Kidney capillary endothelial cell (primary cell): Measurements from ENCODE around the gene GRM2.
A peak's percentile ranks its signal among the peaks of the same experiment; 100 is the strongest.

Experiments used
- DNase-seq: peaks from one replicate; pipeline ENCODE4 v3.0.0-alpha.2; 2018; ENCODE audit warnings: low spot score

Gene GRM2

DNA sequence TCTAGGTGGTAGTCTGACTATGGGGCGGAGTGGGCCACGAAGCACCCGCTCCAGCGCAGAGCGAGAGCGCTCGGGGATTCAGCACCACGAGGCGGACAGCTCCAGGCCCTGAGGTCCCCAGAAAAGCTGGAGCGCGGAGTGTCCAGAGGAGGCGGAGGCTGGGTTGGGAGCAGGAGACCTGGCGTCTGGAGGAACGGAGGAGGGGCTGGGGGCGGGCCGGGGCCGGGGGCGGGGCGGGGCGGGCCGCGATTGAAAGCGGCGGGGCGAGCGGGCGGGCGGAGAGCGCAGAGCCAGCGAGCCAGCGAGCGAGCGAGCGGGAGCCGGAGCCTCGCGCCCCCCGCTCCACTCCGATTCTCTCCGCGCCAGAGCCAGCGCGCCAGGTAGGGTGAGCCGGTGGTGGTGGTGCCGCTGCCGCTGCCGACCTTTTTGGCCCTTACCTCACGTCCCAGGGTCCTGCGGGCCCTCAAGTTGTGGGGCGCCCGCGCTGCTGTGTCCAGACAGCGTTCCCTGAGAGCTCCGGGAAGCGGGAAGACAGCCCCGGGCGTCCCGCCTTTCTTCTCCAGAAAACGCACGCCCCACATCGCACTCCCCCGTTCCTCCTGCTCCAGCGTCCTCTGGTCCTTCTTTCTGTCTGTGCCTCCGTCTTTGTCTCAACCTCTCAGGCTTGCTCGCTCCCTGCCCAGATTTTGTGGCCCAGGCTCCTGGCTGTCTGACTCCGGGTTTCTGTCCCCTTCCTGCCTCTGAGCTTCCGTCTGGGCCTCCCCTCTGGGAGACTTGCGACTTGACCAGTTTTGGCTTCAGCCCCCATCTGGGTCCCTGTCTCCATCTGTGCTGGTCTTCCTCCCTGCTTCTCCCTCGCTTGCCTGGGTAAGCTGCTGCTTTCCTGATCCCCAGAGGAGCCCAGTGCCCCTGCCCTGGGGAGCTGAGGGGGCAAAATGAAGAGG, at the start of gene GRM2:
GRM2 (plus strand) TSS at position 281 of the 944 bp plus-strand sequence. CDS start 1,916 bp downstream, outside the sequence.
- peak; percentile 66 for DNase-seq

DNA sequence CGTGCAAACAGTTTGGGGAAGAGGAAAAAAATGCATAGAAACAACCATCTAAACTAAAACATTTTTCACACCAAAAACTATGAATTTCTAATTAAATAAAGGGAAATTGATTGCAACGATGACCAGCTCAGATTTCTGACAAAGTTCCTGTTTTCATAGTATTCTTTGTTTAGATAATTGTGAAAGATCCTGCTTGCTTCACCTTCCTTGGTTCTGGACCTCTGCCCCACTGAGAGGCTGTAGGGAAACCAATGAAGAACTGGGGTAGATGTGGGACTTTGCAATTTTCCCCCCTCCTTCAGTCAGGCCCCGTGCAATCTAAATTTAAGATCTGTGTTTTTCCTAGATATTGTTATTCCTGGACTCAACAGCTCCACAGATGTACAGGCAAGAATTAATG, 49.6 kb upstream of the GRM2 start:
- DNase-seq: no peak

DNA sequence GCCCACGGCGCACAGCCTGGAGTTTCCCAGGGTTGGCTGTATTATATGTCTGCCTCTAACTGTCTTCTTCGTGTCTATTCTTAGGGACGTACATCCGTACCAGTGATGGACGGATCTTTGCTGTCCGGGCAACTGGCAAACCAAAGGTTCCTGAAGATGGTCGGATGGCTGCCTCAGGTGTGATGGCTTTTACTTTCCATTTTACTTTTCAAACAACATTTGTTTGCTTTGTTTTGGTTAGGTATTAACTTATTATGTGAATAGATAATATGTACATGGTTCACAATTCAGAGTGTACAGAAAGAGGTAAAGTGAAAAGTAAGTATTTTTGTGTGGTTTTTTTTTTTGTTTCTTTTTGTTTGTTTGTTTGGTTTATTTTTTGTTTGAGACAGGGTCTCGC, 46.9 kb upstream of the GRM2 start:
- DNase-seq: no peak

DNA sequence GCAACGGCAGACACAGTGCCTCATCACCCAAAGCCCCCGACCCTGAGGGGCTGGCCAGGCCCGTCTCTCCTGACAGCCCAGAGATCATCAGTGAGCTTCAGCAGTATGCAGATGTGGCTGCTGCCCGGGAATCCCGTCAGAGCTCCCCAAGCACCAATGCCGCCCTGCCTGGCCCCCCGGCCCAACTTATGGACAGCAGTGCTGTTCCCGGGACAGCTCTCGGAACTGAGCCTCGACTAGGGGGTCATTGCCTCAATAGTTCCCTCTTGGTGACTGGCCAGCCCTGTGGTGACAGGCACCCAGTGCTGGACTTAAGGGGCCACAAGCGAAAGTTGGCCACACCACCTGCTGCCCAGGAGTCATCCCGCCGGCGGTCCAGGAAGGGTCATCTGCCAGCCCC, 44.4 kb upstream of the GRM2 start:
- DNase-seq: no peak

DNA sequence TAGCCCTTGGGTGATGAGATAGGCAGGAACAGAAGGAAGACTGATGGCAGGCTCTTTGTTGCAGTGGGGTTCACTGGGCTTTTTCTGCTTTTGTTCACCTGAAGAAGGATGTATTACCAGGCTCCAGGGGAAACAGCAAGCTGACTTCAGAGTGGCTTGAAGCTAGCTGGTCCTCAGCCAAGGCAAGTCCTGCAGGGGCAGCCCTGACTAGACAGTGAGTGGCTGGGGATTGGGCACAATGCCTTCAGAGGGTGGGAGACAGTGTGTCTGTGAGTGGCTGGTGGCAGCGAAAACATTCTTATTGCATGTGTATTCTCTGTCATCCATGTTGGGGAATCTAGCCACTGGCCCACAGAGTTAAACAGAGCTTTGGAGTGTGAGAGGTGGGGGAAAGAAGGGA, 38.1 kb upstream of the GRM2 start:
- no peak for DNase-seq

DNA sequence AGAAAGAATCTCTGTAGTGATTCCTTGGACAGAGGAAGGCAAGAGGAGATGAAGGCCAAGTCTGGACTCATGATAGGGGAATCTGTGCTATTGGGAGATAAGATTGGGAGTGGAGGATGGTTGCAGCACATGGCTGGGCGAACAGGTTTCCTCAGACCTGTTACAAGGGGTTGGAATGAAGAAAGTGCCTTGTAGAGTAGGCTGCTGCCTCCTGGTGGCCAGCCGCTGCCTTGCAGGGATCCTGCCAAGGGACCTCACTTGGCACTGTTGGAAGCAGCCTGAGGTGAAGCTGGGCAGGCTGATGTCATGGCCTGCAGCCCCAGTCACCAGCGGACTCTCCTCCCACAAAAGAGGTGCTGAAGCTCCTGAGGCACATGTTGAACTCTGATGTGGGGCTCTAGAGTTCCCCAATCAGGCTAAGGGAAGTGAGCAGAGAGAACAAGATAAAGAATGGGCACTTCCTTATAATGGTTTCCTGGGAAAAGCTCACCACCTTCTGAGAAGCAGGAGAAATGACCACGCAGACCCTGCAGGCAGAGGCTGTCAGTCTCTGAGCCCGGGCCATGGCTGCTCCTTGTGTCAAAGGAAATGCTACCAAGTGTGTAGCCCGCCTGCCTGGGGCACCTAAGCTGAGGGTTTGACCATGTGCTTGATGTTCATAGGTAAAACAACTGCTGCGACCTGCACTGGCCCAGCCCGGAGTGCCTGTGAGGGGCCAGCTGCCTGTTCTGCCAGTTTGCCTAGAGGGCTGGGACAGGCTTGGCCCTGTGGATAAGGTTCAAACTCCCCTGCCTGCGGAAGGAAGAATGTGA, 37.4 kb upstream of the GRM2 start:
- peak; percentile 82 for DNase-seq

DNA sequence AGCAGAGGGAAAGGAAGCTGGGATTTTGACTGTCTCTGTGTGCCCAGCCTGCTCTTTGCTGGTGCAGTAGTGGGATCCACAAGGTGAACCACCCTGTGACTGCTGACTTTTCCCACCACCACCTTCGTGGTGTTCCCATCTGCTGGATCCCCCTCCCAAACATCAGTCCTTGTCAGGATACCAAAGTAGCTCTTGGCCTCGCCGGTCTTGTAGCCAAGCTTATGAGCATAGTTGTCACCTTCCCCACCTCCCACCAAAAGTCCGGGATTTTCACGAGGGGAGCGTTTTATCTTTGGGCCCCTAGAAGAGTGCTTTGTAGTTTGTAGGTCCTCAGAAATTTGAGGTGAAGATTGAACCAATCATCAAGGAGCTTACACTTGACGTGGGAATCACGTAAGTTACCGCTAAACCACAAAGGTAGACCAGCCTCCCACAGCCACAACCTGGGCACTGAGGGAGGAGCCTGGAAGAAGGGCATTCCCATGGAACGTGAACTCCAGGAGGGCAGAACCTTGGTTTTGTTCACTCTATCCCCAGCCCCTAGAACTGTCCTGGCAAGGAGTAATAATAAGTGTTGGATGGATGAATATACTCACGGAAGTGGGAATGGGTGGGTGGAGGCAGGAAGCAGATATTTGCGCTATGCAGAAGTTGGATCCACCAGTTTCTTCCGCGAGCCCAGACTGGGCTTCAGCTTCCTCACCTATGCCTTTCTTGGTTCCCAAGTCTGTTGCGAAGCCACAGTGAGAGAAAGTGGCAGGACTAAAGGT, 36.6 kb upstream of the GRM2 start:
- no peak for DNase-seq

DNA sequence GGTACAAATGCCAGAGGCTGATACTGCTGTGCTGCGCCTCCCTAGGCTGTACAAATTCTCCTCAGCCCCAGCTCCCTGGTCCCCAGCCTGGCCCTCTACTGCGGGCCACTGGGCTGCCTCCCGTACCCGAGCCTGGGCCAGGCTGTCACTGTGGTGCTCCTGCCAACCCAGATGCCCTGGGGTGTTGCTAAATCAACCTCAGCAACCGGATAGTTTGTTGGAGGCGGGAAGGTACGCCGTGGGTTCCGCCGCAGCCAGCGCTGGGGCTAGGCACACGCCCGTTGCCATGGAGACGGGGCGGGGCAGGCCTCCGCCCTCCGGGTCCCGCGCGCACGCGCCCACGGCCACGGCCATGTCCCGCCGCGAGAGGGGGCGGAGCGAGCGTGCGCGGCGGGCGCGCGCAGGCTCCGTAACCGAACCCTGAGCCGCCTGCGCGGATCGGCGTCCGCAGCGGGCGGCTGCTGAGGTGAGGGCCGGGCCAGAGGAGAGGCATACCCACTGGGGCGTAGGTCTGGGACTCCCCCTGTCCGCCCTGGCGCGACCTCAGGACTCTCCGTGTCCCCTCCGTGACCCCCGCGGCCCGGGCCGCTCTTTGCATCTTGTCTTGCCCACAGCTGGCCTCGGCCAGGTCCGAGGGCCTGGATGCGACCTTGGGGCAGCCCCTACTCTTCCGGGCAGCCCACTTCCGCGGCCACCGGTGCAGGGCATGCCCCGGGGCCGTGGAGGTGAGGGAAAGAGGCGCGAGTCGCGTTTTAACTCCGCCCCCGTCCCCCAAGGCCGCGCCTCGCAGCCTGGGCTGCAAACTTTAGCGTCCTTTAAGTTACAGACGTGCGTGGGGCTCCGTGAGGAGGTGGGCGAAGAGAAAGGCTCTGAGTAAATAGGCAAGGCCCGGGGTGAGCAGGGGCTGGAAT, 35.8 kb upstream of the GRM2 start, which contains the start of gene TEX264:
TEX264 (plus strand) TSS at position 430 of the 911 bp plus-strand sequence. CDS start 3,053 bp downstream, outside the sequence.
- DNase-seq: peak; percentile 65

DNA sequence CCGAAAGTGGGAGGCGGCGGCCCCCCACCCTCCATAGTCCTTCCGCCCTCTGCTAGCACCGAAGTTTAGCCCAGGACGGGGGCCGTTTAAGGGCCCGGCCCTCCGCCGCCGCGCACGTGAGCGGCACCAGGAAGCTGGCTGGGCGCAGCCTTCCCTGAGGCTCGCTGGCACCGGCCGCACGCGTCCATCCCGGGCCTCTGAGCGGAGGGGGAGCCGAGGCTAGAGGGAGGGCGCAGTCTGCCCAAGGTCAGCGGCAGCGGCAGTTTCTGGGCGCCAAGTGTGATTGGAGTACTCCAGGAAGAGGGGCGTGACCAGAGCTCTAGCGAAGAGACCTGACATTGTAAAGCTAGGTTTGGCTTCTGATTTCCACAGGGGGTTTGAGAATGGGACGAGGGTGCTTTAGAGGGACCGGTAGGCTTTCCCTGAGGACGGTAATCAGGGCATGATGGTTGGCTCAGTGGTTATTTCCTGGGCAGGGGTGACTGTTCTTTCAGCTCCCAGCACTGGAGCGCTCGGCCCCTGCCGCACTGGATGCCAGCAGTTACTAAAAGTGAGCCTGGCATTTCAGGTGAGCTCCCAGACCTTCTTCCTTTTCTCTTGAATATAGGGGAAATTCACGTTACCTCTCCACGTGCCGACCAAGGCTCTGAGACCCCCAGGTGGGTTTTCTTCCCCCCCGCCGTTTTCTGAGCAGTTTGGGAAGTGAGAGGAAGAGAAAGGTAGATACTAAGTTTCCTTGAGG, 35.0 kb upstream of the GRM2 start:
- no peak for DNase-seq

DNA sequence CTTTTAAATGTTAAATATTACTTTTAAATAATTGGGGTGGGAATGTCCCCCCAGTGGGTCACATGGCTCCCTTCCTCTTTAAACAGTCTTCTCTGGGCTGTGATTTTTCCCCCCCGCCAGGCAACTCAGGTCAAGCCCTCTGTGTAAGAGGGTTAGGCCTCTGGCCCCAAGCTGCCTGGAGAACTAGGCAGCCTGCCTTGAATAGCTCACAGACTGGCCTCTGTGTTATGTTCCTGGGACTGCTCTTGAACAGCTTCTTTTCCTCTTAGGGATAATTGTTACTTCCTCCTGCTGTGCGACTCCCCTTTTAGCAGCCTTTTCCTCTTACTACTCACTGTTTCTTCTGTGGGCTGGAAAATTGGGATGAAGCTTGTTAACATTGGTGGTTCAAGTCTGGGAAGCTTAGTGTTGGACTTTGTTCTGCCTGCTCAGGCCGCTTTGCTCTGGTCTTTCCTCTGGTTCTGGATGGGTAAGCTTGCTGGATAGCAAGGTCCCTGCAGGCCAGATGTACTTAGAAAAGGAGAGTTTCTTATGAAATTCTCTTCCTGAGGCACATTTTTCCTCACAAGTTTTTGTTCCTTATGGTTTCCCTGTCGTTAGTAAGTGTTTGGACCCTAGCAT, 33.6 kb upstream of the GRM2 start:
- DNase-seq: no peak

DNA sequence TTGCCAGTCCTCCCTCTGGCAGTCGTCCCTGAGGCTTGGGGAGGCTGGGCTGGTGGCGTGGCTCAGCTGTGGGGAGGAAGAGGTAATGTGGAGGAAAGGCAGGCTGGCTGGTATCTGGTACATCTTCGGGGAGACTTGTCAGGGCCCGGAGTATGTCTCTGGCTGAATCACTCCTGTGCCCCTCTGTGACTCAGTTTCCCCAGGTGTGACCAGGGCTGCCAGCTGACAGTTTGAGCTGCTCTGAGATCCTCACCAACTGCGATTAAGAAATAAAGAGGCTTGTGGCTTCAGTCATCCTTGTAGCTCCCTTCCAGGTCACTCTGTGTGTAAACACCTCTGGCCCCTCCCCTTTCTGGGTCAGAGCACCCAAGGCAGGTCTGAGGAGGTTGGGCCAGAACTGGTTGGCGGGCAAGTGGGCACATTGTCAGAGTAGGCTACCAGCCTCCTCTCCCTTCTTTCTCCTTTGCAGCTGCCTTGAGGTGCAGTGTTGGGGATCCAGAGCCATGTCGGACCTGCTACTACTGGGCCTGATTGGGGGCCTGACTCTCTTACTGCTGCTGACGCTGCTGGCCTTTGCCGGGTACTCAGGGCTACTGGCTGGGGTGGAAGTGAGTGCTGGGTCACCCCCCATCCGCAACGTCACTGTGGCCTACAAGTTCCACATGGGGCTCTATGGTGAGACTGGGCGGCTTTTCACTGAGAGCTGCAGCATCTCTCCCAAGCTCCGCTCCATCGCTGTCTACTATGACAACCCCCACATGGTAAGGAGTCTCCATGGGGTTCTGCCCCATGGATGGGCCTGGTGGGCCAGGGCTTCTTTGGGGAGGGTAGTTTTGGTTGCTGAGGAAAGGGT, 32.8 kb upstream of the GRM2 start:
- no peak for DNase-seq

DNA sequence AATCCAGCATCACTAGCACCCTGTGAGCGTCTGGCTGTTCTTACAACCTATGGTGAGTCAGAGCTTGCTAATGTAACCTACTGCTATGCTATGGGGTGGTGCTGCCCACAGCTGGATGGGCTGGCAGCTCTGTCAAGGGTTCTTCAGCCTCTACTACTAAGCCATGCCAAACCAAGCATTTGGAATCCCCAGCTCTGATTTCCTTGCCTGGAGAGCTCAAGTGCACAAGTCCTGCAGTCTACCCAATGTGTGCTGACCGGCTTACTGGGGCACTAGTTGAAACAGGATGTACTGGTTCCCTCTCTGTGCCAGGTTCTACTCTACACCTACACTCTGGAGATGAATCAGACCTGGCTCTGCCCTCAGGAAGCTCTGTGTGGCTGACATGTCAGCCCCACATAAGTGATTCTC, 31.7 kb upstream of the GRM2 start:
- DNase-seq: no peak

DNA sequence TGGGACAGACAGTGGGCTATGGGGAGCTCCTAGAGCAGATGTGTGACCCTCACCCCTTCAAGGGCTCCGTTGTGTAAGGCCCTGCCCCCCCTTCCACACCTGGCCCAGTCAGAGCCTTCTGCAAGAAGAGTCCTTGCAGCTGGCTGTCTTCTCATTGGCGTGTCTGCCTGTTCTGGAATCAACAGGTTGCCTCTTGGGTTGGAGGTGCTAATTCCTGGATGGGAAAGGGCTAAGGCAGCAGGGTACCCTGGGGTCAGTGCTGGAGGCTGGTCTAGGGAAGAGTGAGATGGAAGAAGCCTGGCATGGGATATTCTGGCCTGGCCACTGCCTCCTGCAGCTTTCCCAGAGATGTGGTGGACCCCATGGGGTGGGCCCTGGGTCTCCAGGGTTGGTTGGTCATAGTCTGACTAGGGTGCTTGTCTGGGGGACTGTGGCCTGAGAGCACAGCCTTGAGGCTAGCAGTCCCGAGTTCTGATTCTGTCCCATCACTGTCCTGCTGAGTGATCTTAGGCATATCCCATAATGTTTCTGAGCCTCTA, 30.7 kb upstream of the GRM2 start:
- no peak for DNase-seq

DNA sequence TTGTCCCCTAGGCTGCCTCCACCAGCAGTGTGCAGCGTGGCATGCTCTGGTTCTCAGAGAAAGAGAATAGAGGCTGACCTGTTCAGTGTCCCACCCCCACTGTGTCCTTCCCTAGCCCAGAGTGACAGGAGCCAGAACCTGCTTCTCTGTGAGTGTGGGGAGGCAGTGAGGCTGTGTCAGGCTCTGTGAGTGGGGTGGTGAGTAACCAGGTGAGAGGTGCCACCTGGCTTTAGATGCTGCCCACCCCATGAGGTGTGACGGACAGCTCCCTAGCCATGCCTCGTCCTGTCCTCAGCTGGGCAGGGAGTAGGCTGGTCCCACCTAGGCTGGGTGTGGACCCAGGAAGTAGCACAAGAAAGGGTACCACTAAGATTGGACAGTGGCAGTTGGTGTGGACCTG, 29.5 kb upstream of the GRM2 start:
- DNase-seq: no peak

DNA sequence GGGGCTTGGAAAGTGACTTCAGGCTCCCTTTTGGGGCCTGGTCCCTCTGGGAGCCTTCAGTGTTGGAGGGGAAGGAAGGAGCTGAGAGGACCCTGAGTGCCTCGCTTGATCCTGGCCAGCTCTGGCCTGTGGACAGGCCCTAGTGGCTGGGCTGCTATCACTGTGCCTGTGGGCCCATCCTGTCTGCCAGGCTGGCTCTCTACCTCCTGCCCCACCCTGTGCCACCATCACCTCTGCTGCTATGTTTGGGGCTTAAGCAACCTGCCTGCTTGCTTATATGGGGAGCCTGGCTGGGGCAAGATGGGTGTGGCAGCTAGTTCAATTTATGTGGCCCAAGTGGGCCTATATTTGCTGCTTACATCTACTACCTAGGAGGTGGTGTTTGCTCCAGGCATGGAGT, 28.7 kb upstream of the GRM2 start:
- no peak for DNase-seq

DNA sequence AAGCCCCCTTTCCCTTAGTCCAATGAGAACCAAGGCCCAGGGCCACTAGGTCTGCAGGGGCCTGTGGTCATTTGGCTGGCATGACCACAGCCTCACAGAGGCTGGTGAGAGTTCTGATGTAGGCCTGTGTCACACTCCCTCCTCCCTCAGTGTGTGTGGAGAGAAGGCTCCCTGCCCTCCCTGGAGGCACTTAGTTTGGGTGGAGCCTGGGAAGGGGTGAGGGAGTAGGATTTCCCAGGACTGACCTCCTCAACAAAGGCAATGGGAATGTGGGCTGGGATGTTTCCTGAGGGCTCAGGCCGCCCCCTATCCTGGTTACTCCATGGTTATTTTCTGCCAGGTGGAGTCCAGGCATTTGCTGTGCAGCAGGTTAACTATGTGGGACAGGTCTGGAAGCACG, 28.2 kb upstream of the GRM2 start:
- no peak for DNase-seq

DNA sequence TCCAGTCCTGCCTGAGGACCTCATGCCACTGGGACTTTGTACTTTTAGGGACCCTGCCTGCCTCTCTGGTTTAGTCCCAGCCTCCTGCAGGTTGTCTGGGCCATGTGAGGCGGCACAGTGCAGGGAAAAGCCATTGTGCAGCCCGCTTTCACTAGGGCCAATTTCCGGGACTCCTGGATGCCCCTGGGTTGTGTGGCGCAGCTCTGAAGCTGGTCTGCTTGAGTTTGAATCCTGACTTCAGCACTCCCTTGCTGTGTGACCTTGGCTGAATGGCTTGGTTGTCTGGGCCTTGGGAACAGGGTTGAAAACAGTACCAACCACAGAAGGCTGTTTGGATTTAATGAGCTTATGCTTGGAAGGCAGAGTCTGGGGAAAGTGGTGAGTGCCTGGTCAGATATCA, 27.6 kb upstream of the GRM2 start:
- no peak for DNase-seq

DNA sequence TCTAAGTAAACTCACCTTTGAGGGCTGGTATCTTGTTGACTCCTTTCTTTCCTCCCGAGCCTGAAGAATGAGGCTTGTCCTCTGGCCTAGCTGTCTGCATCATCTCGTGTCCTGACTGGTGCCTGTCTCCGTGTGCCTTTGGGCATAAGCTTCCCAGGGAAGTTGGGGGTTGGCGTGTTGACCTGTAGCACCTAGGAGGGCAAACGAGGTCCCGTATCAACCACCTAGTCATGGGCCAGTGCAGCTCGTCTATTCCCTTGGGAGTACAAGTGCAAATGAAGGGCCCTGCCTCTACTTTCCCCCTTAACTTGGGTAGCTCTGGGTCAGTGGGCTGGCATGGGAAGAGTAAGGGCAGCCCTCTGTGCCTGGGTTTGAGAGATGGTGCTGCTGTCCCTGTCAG, 27.1 kb upstream of the GRM2 start:
- no peak for DNase-seq

DNA sequence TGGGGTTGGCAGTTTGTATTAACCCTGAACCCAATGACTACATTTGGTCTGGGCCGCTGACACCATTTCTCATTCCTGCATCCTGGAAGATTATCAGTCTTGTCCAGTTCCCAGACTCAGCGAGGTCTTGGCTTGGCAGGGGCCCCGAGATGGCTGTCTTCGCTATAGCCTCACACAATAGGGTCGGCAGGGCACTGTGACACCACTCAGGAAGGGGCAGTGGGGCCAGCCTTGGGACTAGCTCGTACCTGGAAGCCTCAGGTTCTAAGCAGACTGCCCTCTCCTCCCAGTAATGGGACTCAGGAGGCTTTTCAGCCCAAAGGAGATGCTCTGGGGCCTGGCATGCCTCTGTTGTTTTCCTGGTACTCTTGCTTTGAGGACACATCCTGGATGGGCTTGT, 26.7 kb upstream of the GRM2 start:
- DNase-seq: no peak
